NCI-H524 (cell line): ENCODE measurements around the gene RANBP3.
A peak's percentile ranks its signal among the peaks of the same experiment; 100 is the strongest.
"Not testable (repeated sequence)": the region's sequence is repeated elsewhere in the genome, so short reads cannot be mapped to it uniquely, and the experiment has no call there.

Source experiments
- DNase-seq, 2 experiments: peaks; one replicate each; lab custom pipeline; 2025; lab: John Stamatoyannopoulos, UW

Gene RANBP3

DNA sequence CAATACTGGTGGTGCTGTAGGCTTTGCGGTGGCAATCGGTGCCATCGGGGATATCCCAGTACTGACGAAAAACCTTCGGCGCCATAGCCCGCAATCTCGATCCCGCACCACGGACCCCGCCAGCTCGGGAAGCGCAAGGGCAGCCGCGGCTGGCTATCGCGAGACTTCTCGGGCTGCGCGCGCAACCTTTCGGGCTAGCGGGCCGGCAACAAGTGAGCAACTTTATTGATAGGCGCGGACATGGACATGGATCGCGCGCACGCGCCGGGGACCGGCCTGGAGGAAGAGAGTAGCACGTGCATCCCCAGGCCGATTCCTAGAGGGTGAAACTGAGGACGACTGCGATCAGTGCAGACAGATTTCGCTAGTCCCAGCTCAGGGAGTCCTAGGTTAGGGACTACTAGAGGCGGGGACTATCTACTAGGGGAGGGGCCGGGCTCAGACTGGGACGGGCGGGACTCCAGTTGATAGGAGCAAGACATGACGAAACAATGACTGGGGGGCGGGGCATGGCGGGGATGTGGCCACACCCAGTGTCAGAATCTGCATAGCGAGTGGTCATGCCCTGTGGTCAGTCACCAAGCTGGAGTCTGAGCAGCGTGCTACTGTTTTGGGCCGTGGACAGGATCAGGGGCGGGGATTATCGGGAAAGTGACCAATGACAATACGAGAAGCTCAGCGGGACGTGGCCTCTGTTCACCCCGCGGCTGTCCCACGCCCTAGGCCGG lies 74.2 kb downstream of the RANBP3 start, which contains the start of gene NDUFA11:
NDUFA11 (minus strand) TSS at position 167 of the 728 bp plus-strand sequence; CDS start at position 85, 82 bp downstream.
- DNase-seq = peak; percentile 100

- no peak for DNase-seq
These were observed 74.8 kb downstream of the RANBP3 start for GRCh38 chr19:5903056-5903623.

- DNase-seq = no peak
These were observed 77.0 kb downstream of the RANBP3 start for GRCh38 chr19:5900976-5901375.

DNA sequence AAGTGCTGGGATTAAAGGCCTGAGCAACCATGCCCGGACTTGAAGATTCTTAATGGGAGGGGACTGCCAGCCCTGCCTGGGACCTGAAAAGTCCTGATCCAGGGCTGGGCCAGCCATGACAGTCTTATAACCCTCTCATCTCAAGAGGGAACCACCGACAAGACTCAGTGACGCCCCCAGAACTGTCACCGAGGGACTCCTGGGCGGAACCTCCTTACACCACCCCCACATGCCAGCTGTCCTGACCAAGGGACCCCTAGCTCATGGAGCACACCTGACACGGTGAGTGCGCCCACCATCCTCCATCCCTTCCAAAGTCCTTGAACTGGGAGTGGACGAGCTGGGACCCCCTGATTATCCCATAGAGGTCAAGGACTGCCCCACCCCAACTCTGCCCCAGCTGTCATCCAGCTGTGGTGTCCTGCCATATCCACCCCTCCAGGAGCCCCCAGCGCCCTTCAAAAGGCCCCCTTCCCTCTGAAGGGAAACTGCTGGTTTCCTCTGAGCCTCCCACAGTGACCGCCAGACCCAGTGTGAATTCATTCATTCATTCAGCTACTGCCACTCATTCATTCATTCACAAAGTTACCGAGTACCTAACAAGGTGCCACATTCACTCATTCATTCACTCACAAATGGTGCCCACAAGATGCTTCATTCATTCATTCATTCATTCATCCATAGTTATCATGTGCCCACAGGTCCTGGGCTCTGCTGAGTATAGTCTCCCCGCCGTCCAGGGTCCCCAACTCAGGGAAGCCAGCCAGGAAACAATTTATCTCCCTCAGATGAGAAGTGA lies 78.0 kb downstream of the RANBP3 start:
- DNase-seq = no peak

- DNase-seq = no peak
These were observed 80.6 kb downstream of the RANBP3 start for GRCh38 chr19:5897189-5897969.

DNA sequence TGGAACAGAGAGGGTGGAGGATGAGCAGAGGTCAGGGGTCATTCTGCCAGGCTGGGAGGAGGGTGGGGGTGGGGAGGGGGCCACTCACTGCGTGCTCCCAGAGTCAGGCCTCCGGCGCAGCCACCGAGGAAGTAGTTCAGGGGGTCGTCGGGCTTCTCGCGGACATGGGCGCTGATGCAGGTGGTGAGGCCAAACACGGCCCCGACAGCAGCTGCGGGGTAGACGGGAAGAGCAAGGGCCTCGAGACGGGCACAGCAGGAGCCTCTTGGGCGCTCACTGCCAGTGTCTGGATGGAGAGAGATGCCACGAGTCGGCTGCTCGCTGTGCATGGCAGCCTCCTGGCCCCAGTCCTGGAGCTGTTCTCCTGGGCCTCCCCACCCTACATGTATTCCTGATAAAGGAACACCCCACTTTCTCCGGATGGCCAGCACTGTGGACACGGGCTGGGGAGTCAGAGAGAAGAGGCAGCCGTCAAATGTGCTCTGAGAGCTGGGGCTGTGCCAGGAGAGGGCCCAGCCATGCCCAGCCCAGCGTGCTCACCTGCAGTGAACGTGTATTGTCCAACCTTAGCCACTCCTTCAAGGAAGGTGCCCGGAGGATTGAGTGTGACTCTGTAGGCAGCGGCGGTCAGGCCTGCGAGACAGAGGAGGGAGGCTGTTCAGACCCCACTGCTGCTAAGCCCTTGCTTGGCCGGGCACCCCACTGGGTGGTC lies 81.4 kb downstream of the RANBP3 start:
- no peak for DNase-seq

DNA sequence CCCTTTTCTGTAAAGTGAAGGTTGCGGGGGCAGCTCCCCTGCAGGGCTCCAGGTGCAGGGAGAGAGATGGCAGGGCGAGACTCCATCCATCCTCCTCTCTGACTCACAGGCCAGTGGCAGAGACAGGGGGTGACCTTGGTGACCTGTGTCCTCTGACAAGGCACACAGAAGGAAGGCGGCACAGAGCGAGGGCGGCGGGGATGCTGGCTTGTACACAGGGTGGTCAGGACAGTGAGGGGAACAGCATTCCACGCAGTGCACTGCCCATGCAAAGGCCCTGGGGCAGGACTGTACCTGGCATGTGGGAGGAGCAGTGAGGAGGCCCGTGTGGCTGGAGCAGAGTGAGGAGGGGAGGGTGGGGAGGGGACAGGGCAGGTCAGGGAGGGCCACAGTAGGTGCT lies 82.0 kb downstream of the RANBP3 start:
- no peak for DNase-seq

DNA sequence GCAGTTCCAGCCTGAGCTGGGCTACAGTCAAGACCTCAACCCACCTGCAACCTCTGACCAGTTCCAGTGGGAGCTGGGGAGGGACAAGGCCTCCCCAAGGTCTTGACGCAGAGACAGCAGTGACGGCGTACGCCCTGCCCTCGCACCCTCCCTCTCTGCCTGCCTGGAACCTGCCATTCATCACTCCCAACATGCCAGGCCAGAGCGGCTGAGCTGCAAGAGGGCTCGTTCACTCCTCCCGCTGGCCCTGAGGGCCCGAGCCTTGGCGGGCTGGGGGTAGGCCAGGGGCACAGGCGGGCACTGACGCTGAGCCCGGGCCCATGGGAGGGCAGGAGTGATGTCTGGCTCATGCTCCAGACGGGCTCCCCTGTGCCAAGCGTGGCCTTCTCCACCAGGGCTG lies 82.5 kb downstream of the RANBP3 start:
- no peak for DNase-seq

- no peak for DNase-seq
These were observed 83.1 kb downstream of the RANBP3 start for GRCh38 chr19:5894704-5895349.

DNA sequence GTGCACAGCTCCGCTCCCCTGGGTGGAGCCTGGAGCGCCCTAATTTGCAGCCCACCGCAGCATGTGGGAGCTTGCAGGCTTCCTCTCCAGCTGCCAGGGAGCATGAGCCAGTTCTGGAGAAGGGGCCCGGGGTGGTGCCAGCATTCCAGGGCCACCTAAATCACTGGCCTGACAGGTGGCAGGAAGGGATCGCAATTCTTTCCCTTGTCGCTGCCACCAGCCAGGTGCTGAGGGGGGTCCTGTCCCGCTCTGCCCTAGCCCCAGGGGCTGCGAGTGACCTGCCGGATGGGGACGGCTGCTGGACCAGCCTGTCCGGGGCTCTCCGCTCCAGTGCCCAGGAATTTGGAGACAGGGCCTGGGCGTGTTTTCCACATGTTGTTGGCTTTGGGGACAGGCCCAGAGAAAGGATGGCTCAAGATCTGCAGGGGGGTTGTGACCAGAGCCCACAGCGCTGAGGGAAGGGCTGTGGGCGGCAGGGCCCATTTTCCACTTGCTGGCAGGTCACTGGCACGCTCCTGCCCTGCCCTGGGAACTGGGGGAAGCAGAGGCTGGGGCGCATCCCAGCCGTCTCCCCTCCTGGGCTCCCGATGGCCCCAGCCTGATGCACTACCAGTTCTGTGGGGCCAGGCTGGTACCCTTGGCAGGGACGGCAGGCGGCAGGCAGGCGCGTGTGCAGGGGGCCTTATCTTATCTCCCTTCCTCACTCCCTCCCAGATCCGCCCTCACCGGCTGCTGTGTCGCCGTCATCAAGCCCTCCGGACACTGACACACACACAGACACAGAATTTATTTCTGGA lies 83.8 kb downstream of the RANBP3 start:
- no peak for DNase-seq

- no peak for DNase-seq
These were observed 84.5 kb downstream of the RANBP3 start for GRCh38 chr19:5893296-5893903.

- DNase-seq = no peak
These were observed 85.1 kb downstream of the RANBP3 start for GRCh38 chr19:5892772-5893275.

DNA sequence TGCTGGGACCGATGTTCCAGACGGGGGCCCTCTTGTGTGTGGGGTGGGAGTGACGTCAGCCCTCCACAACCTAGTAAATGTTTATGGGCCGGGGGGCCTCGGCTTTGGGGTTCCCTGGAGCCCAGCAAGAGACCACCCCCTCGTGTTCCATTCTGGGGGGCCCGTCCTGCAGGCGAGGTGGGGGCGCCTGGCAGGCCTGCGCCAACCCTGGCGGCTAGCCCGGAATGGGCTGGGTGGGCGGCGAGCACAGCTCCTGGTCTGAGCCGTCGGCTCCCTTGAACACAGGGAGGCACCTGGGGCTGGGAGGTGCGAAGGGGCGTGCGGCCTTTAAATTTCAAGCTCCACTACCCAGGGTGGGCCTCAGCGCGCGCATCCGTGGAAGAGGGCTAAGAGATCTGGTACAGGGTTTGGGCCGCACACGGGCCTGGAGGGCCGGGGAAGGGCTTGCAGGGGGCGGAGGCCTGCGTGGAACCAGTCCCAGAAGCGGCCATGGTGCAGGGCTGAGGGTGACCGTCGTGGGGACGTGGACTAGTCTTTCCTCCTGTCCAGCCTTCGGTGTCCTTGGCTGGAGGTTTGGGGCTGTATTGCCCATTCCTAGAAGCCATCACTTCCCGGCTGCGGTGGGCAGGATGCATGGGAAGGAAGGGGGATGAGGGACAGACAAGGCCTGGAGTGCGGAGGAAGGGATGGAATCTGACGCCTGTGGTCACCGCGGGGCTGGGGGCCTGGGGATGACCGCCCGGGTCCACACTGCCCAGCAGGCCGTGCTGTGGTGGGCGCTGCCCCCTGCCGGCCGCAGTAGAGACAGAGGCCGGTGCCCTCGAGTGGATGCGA lies 85.8 kb downstream of the RANBP3 start:
- peak in 1 of 2 experiments; percentile 65 for DNase-seq

DNA sequence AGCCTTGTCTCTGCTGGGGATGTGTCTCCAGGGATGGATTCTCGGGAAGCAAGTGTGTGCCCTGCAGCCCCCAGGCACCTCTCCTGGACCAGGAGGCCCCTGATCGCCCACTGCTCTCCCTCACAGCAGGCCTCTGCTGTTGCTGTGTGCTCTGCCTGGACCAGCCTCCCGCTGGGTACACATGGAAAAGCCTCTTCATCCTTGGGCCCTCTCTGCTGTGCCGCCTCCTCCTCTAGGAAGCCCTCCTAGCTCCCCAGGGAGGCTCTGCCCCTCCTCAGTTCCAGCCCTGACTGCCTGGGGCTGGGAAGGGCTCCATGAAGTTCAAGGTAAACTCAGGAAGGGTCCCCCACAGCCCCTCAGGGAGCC lies 86.4 kb downstream of the RANBP3 start:
- DNase-seq = no peak

GRCh38 chr19:5890099-5890498 lies 87.8 kb downstream of the RANBP3 start:
- no peak for DNase-seq

- no peak for DNase-seq
These were observed 88.5 kb downstream of the RANBP3 start for GRCh38 chr19:5889288-5889971.

- not testable (repeated sequence) for DNase-seq
These were observed 93.7 kb downstream of the RANBP3 start for GRCh38 chr19:5884065-5884811.
